Hepatocyte (in vitro differentiated cells): ENCODE data around the gene ADAMTS14.

ENCODE experiments used
- CTCF ChIP-seq: fragments of 200-600 bp; sonication (generic); IDR thresholded peaks from 2 replicates; pipeline ENCODE4 v1.5.1; 2016; ENCODE audit warnings: antibody characterized with exemption, mild to moderate bottlenecking; ENCODE audit not compliant: poor library complexity
- EZH2 ChIP-seq: fragments of 200-600 bp; sonication (generic); IDR thresholded peaks from 2 replicates; pipeline ENCODE4 v1.6.1; 2016; ENCODE audit warnings: antibody characterized with exemption, mild to moderate bottlenecking, borderline replicate concordance
- EZH2phosphoT487 ChIP-seq: fragments of 200-600 bp; sonication (generic); IDR thresholded peaks from one replicate; pipeline ENCODE4 v1.6.1; 2018; ENCODE audit warnings: antibody characterized with exemption, mild to moderate bottlenecking, low read depth, moderate library complexity; ENCODE audit not compliant: unreplicated experiment, severe bottlenecking

- TF ChIP-seq CTCF: no peak
- TF ChIP-seq EZH2: no peak
- no peak for TF ChIP-seq EZH2phosphoT487
These were observed 22.2 kb upstream of the ADAMTS14 start for GRCh38 chr10:70650104-70650503.
